K562 (cell line): ENCODE measurements around the gene CALHM4. TPM values are rescaled to one million over a fixed set of nuclear protein-coding genes. Genes with fewer than 3 reads are reported as not detected.

ENCODE experiments used
- ATAC-seq: fragments of 200-7000 bp; cut with Tn5 transposase; 3 replicates; pipeline ENCODE4 v1.9.1; 2020; ENCODE audit warnings: moderate library complexity
- BruUV-seq: library from RNA; stranded (reverse); fragments of 400-500 nt; replicated peaks from 2 replicates; lab custom pipeline; 2021; lab: Mats Ljungman, UMichigan
- CTCF ChIA-PET: fragments of 300-600 bp; formaldehyde crosslinking; extraction: SDS; loops from one replicate; lab custom pipeline; 2021; ENCODE audit warnings: low intra/inter-chr PET ratio; lab: Yijun Ruan, JAX
- POLR2A ChIA-PET: fragments of 300-600, 350-650 bp; sonication (Branson Sonifier 250); formaldehyde crosslinking; extraction: SDS; loops from one replicate; lab custom pipeline; 2021; ENCODE audit warnings: antibody characterized with exemption, inconsistent platforms; lab: Yijun Ruan, JAX
- DNase-seq, 4 experiments: peaks; one replicate each; pipeline versions ENCODE4 v3.0.0 to v3.0.0-alpha.2; 2011 to 2018; ENCODE audit warnings: low spot score in 3 of 4, mixed read lengths in 3 of 4; ENCODE audit errors: extremely low read depth in 1 of 4
- FAIRE-seq: peaks from 2 replicates; lab custom pipeline; 2011; peaks lifted over from hg19 to GRCh38; lab: Jason Lieb, UNC
- H2AFZ ChIP-seq: 2 replicates; pipeline ENCODE4 v1.6.0; 2011; ENCODE audit warnings: low read depth, low read length, control low read depth, inconsistent platforms
- H3K27ac ChIP-seq: fragments of 200-600 bp; 3 replicates; pipeline ENCODE4 v1.8.0; 2011; ENCODE audit warnings: low read depth, mild to moderate bottlenecking, control low read depth, inconsistent platforms, low read length, moderate library complexity, mixed read lengths; ENCODE audit errors: extremely low read depth
- H3K27me3 ChIP-seq, 2 experiments: fragments of 300-600 bp in 1 of 2; 2 replicates in 1 of 2; 3 replicates in 1 of 2; pipeline versions ENCODE4 v1.6.0 to v1.8.0; 2011; ENCODE audit warnings: inconsistent platforms in 2 of 2, low read length in 2 of 2, mild to moderate bottlenecking in 1 of 2, mixed read lengths in 1 of 2, moderate library complexity in 1 of 2; ENCODE audit not compliant: control insufficient read depth in 2 of 2, insufficient read depth in 2 of 2
- H3K36me3 ChIP-seq: fragments of 300-600 bp; 3 replicates; pipeline ENCODE4 v1.8.0; 2011; ENCODE audit warnings: mild to moderate bottlenecking, low read length, inconsistent platforms; ENCODE audit not compliant: control insufficient read depth, insufficient read depth
- H3K4me1 ChIP-seq, 2 experiments: fragments of 200-600 bp in 1 of 2; replicated peaks in 1 of 2; 2 replicates in 1 of 2; 3 replicates in 1 of 2; pipeline versions ENCODE4 v1.5.1 to v1.8.0; 2011; ENCODE audit warnings: inconsistent platforms in 2 of 2, low read length in 2 of 2, mild to moderate bottlenecking in 1 of 2, mixed read lengths in 1 of 2, moderate library complexity in 1 of 2; ENCODE audit not compliant: control insufficient read depth in 2 of 2, insufficient read depth in 2 of 2
- H3K4me2 ChIP-seq: 2 replicates; pipeline ENCODE4 v1.6.1; 2011; ENCODE audit warnings: low read length, control low read depth, inconsistent platforms, mixed read lengths; ENCODE audit not compliant: insufficient read depth
- H3K4me3 ChIP-seq: fragments of 200-600 bp; sonication (generic), shearing (Covaris generic); 2 replicates; pipeline ENCODE4 v1.5.1; 2016; ENCODE audit warnings: control low read depth, inconsistent platforms
- H3K79me2 ChIP-seq: fragments of 200-600 bp; 3 replicates; pipeline ENCODE4 v1.8.0; 2011; ENCODE audit warnings: low read length, inconsistent platforms; ENCODE audit not compliant: control insufficient read depth, insufficient read depth
- H3K9ac ChIP-seq, 2 experiments: 2 replicates each; pipeline versions ENCODE4 v1.6.0 to v1.6.1; 2011; ENCODE audit warnings: low read depth in 2 of 2, low read length in 2 of 2, control low read depth in 1 of 2, inconsistent platforms in 1 of 2, mild to moderate bottlenecking in 1 of 2, mixed read lengths in 1 of 2; ENCODE audit not compliant: insufficient read depth in 1 of 2
- H3K9me1 ChIP-seq: one replicate; pipeline ENCODE4 v1.6.0; 2011; ENCODE audit warnings: inconsistent platforms, mild to moderate bottlenecking, low read length, moderate library complexity; ENCODE audit not compliant: control insufficient read depth, insufficient read depth
- H3K9me3 ChIP-seq: replicated peaks from 2 replicates; pipeline ENCODE4 v1.5.1; 2011; ENCODE audit warnings: low read depth, low read length, inconsistent platforms; ENCODE audit not compliant: control insufficient read depth, insufficient read depth
- H4K20me1 ChIP-seq: replicated peaks from 2 replicates; pipeline ENCODE4 v1.6.1; 2011; ENCODE audit warnings: low read length, inconsistent platforms, mixed read lengths; ENCODE audit not compliant: control insufficient read depth, insufficient read depth
- ELF1 ChIP-seq: fragments of 200-800 bp; sonication (Bioruptor generic); IDR thresholded peaks from 2 replicates; pipeline ENCODE4 v1.6.1; 2016; ENCODE audit warnings: missing genetic modification characterization, missing compliant biosample characterization
- ELK1 ChIP-seq: sonication (generic); formaldehyde crosslinking; IDR thresholded peaks from 2 replicates; pipeline ENCODE4 v1.8.1; 2022; ENCODE audit warnings: missing genetic modification reagents
- KAT2B ChIP-seq: IDR thresholded peaks from one replicate; pipeline ENCODE4 v1.6.1; 2012; ENCODE audit warnings: low read depth, mild to moderate bottlenecking, control low read depth, inconsistent platforms, low read length, moderate library complexity
- KLF10 ChIP-seq: fragments of 250-450 bp; sonication (Bioruptor Pico); IDR thresholded peaks from 2 replicates; pipeline ENCODE4 v1.6.1; 2021; ENCODE audit warnings: matching md5 sums
- MECOM ChIP-seq: fragments of 250-450 bp; sonication (Bioruptor Pico); IDR thresholded peaks from 2 replicates; pipeline ENCODE4 v1.8.0; 2022; ENCODE audit warnings: inconsistent platforms
- PBX2 ChIP-seq, 2 experiments: IDR thresholded peaks in 1 of 2; conservative IDR thresholded peaks in 1 of 2; 2 replicates each; pipeline ENCODE4 v1.6.1; 2016; ENCODE audit warnings: low read depth in 2 of 2, mild to moderate bottlenecking in 1 of 2, missing compliant biosample characterization in 1 of 2, missing genetic modification characterization in 1 of 2, moderate library complexity in 1 of 2
- PML ChIP-seq: IDR thresholded peaks from 2 replicates; pipeline ENCODE4 v1.6.1; 2012; ENCODE audit warnings: low read length, inconsistent platforms
- POLR2AphosphoS5 ChIP-seq: IDR thresholded peaks from 2 replicates; pipeline ENCODE4 v1.6.1; 2011; ENCODE audit warnings: mild to moderate bottlenecking, low read depth, low read length, moderate library complexity; ENCODE audit not compliant: control insufficient read depth, insufficient read depth
- POLR3A ChIP-seq: IDR thresholded peaks from 2 replicates; pipeline ENCODE4 v1.6.1; 2011; ENCODE audit warnings: borderline replicate concordance, mild to moderate bottlenecking, moderate library complexity; ENCODE audit not compliant: insufficient read length, insufficient read depth; ENCODE audit errors: extremely low read depth
- ZNF134 ChIP-seq: fragments of 250-450 bp; sonication (Bioruptor Pico); conservative IDR thresholded peaks from 2 replicates; pipeline ENCODE4 v1.4.0; 2020
- ZNF165 ChIP-seq: fragments of 250-450 bp; sonication (Bioruptor Pico); IDR thresholded peaks from 2 replicates; pipeline ENCODE4 v1.4.0; 2020; ENCODE audit warnings: borderline replicate concordance
- ZNF311 ChIP-seq: fragments of 250-450 bp; sonication (Bioruptor Pico); IDR thresholded peaks from 2 replicates; pipeline ENCODE4 v1.4.0; 2020; ENCODE audit warnings: mild to moderate bottlenecking, moderate library complexity
- ZNF395 ChIP-seq: fragments of 200-800 bp; sonication (Bioruptor generic); IDR thresholded peaks from 2 replicates; pipeline ENCODE4 v1.6.1; 2017; ENCODE audit warnings: missing genetic modification characterization, missing compliant biosample characterization
- WGBS: fragments of 100-300 bp; shearing (Covaris generic); methylation state at CpG from one replicate; pipeline ENCODE4 v1.1.6; 2016; ENCODE audit warnings: low coverage, mixed read lengths; ENCODE audit not compliant: insufficient coverage; ENCODE audit errors: missing lambda C conversion rate; 5-methylcytosine and 5-hydroxymethylcytosine counted together
- in situ Hi-C: fragments of 300-500 bp; cut with MboI; formaldehyde crosslinking; loops from 4 replicates; pipeline ENCODE4 v1.15.0; 2018; ENCODE audit warnings: inconsistent platforms, mixed read lengths
- intact Hi-C: fragments of 100-400 bp; cut with micrococcal nuclease; formaldehyde crosslinking; loops from 2 replicates; pipeline ENCODE4 v1.14.2; 2022
- polyA plus RNA-seq, 8 experiments: library from polyadenylated mRNA; depleted of rRNA in 4 of 8; stranded (reverse) in 5 of 8; unstranded in 3 of 8; fragments of >200 nt; fragmentation: Nextera tagmentation in 2 of 8; fragmentation: Illumina TruSeq in 1 of 8; extraction: Ambion mirVana in 2 of 8; extraction: Trizol in 1 of 8; gene quantifications; 2 replicates each; pipeline versions ENCODE4 v1.2.1 to v1.2.3, GENCODE V29; 2011 to 2014; ENCODE audit warnings: inconsistent platforms in 1 of 8, missing spikeins in 1 of 8
- total RNA-seq, 7 experiments: library from RNA; depleted of rRNA in 6 of 7; stranded (reverse); fragments of >200 nt in 6 of 7; fragmentation: Illumina TruSeq in 2 of 7; extraction: Trizol in 2 of 7; gene quantifications; 2 replicates each; pipeline versions ENCODE4 v1.2.1 to v1.2.3, GENCODE V29; 2011 to 2021; ENCODE audit warnings: low replicate concordance in 1 of 7
- TF ChIP-seq, protein P1 (sequence below): sonication (generic); formaldehyde crosslinking; IDR thresholded peaks from 2 replicates; pipeline ENCODE4 v1.8.0; 2022; ENCODE audit warnings: missing genetic modification reagents, mild to moderate bottlenecking, moderate library complexity, borderline replicate concordance
- TF ChIP-seq, protein P2 (sequence below): fragments of 250-450 bp; sonication (Bioruptor Pico); IDR thresholded peaks from 2 replicates; pipeline ENCODE4 v1.8.0; 2021; ENCODE audit warnings: mild to moderate bottlenecking, moderate library complexity

Gene CALHM4
- total and polyA plus RNA-seq, 9 of the 15 experiments (the other 6 are each of a cell fraction or from before 2014, with no cell fraction given) = not detected

DNA sequence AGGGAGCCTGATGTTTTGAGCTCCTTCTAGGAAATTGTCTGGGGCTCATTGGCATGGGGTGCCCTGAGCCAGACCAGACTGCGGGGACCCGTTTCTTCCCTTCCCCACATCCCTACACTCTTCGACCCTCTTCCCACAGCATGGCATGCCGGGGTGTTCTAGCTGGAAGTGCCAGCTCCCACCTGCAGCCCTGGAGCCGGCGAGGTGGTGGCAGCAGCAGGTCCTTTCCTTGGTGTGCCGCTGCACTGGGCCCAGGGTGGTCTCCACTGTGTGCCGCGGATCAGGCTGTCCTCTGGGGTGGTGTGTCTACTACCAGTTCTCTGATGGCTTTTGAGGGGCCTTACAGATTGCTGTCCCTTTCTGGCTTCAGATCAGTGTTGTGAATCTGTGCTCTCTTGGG, 10.3 kb downstream of the CALHM4 start:
- no peaks in the 10 kb centered on the region for H4K20me1 ChIP-seq
- H3K27ac ChIP-seq = no peak overlapping the region
- WGBS = 85% methylated on average over 9 of the region's 9 CpGs
- BruUV-seq = no TSS peak
- no peaks in the 10 kb centered on the region for H3K9me1 ChIP-seq
- H3K36me3 ChIP-seq = no peaks in the 10 kb centered on the region
- no peak for FAIRE-seq
- ATAC-seq = no peak
- in situ Hi-C loops (no loop called here), intact Hi-C loops (no loop called here)
- ChIA-PET POLR2A (interaction anchor here (0.6 to 0.8 kb wide), 2 partner anchors 57 to 310 kb away, joined by 3 read pairs; partner anchors contain the start of gene TSPYL4), CTCF (no interaction called here)
- H3K4me3 ChIP-seq = no peak overlapping the region
- no peak for DNase-seq
- no peak overlapping the region for H2AFZ ChIP-seq
- no peaks in the 10 kb centered on the region for H3K27me3 ChIP-seq
- H3K9me3 ChIP-seq = no peaks in the 10 kb centered on the region
- H3K9ac ChIP-seq = no peak overlapping the region
- H3K4me1 ChIP-seq = peaks cover 15 to 17% of the 10 kb centered on the region in 2 experiments; a peak in 4 of 5 replicates
- no peaks in the 10 kb centered on the region for H3K79me2 ChIP-seq
- H3K4me2 ChIP-seq = no peak overlapping the region
- TF ChIP-seq ELK1 (CRISPR knock-in tag) (no peak), ZNF134 (CRISPR knock-in tag) (no peak), ZNF165 (CRISPR knock-in tag) (no peak), POLR2AphosphoS5 (no peak), KAT2B (no peak), KLF10 (CRISPR knock-in tag) (no peak), PML (no peak), ZNF311 (CRISPR knock-in tag) (no peak), ELF1 (tag) (no peak), ZNF395 (CRISPR knock-in tag) (no peak), PBX2 (CRISPR knock-in tag; IDR thresholded peaks at IDR 0.05; ENCODE audit: low read depth) (no peak), PBX2 (tag; conservative IDR thresholded peaks at IDR 0.05; ENCODE audit: low read depth) (no peak), POLR3A (no peak), MECOM (no peak)
- TF ChIP-seq, protein P1, sequence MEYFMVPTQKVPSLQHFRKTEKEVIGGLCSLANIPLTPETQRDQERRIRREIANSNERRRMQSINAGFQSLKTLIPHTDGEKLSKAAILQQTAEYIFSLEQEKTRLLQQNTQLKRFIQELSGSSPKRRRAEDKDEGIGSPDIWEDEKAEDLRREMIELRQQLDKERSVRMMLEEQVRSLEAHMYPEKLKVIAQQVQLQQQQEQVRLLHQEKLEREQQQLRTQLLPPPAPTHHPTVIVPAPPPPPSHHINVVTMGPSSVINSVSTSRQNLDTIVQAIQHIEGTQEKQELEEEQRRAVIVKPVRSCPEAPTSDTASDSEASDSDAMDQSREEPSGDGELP = no peak
- TF ChIP-seq, protein P2, sequence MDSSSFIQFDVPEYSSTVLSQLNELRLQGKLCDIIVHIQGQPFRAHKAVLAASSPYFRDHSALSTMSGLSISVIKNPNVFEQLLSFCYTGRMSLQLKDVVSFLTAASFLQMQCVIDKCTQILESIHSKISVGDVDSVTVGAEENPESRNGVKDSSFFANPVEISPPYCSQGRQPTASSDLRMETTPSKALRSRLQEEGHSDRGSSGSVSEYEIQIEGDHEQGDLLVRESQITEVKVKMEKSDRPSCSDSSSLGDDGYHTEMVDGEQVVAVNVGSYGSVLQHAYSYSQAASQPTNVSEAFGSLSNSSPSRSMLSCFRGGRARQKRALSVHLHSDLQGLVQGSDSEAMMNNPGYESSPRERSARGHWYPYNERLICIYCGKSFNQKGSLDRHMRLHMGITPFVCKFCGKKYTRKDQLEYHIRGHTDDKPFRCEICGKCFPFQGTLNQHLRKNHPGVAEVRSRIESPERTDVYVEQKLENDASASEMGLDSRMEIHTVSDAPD (CRISPR knock-in tag) = no peak
